GM23338 (cell line): ENCODE data around the gene BLOC1S5.

Experiments used
- EZH2 ChIP-seq: fragments of 200-600 bp; sonication (generic); IDR thresholded peaks from one replicate; pipeline ENCODE4 v1.8.0; 2017; ENCODE audit warnings: antibody characterized with exemption, mild to moderate bottlenecking, low read depth; ENCODE audit not compliant: unreplicated experiment
- EZH2phosphoT487 ChIP-seq: fragments of 200-600 bp; sonication (generic); IDR thresholded peaks from one replicate; pipeline ENCODE4 v1.8.1; 2018; ENCODE audit warnings: antibody characterized with exemption; ENCODE audit not compliant: unreplicated experiment
- JUNB ChIP-seq: IDR thresholded peaks from one replicate; pipeline ENCODE4 v1.6.1; 2016; ENCODE audit warnings: antibody characterized with exemption; ENCODE audit not compliant: unreplicated experiment
- POLR2AphosphoS5 ChIP-seq: IDR thresholded peaks from 2 replicates; pipeline ENCODE4 v1.6.1; 2016; ENCODE audit warnings: antibody characterized with exemption, low read depth
- TF ChIP-seq, protein P1 (sequence below), 2 experiments: fragments of 200-600 bp in 1 of 2; sonication (generic) in 1 of 2; conservative IDR thresholded peaks; 2 replicates each; pipeline versions ENCODE4 v1.5.1 to v1.6.1; 2016 to 2017; ENCODE audit warnings: antibody characterized with exemption in 2 of 2, low read depth in 2 of 2, mild to moderate bottlenecking in 2 of 2, moderate library complexity in 1 of 2

DNA sequence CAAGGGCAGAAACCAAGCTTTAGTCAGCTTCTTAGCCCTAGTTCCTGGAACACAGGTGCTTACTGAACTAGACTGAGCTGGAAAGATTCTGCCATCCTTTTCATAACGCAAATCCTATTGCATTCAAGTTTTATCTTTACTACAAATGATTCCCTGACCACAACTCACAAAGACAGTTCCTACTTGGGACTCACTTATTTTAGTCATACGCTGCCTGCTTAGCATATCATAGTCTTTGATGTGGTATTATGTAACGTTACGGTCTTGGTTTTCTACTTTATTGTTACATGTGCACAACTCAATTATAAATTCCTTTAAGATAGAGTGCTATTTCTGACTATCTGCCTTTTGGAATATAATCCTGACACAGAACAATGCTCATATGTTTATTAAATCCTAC lies 59.1 kb downstream of the BLOC1S5 start:
- TF ChIP-seq, protein P1, sequence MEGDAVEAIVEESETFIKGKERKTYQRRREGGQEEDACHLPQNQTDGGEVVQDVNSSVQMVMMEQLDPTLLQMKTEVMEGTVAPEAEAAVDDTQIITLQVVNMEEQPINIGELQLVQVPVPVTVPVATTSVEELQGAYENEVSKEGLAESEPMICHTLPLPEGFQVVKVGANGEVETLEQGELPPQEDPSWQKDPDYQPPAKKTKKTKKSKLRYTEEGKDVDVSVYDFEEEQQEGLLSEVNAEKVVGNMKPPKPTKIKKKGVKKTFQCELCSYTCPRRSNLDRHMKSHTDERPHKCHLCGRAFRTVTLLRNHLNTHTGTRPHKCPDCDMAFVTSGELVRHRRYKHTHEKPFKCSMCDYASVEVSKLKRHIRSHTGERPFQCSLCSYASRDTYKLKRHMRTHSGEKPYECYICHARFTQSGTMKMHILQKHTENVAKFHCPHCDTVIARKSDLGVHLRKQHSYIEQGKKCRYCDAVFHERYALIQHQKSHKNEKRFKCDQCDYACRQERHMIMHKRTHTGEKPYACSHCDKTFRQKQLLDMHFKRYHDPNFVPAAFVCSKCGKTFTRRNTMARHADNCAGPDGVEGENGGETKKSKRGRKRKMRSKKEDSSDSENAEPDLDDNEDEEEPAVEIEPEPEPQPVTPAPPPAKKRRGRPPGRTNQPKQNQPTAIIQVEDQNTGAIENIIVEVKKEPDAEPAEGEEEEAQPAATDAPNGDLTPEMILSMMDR (conservative IDR thresholded peaks at IDR 0.05; ENCODE audit: low read depth in 2 of 2) = no peak
- TF ChIP-seq POLR2AphosphoS5 (no peak), EZH2phosphoT487 (no peak), EZH2 (no peak), JUNB (no peak)
